ENCODE data around the gene GNAI1. TPM values are rescaled to one million over a fixed set of nuclear protein-coding genes. Genes with fewer than 3 reads are reported as not detected.

Gene GNAI1
- total RNA-seq, 1 donor from 2014 or later, result 35.5 TPM

DNA sequence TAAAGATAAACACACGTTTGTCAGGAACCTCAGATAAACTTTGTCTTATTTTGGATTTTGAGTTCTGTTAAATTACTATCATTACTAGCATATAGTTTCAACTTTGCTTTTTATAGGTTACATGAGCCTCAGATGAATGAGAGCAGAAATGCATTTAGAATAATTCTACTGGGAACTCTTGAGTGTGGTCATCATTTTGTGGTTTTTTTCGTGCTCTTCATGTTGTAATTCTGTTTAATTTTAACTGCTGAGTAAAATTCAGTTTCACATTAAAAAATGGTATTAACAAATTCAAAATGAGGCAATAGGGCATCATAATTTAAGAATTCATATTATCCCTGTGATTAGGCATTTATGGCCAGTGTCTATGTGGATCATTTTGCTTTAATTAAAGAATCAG is 72.9 kb downstream of the GNAI1 start:
- H4K20me1 ChIP-seq (ENCODE audit: insufficient read depth, low read length), result no peaks in the 10 kb centered on the region
- no peaks in the 10 kb centered on the region for H3K9me3 ChIP-seq (ENCODE audit: insufficient read depth, low read depth, low read length)
- H3K27me3 Mint-ChIP-seq (ENCODE audit: low read depth, unreplicated experiment), result no peaks in the 10 kb centered on the region
- H3K4me3 Mint-ChIP-seq (ENCODE audit: unreplicated experiment), result no peak overlapping the region
- no peak overlapping the region for H3K4me3 ChIP-seq (ENCODE audit: insufficient read depth, low read depth, low read length)
- no peak overlapping the region for H3K27ac ChIP-seq (ENCODE audit: low read depth, low read length)
- H3K4me2 ChIP-seq (ENCODE audit: low read length), result no peak overlapping the region
- no peaks in the 10 kb centered on the region for H3K79me2 ChIP-seq (ENCODE audit: insufficient read depth, low read length)
- no peak overlapping the region for H3K27ac Mint-ChIP-seq (ENCODE audit: unreplicated experiment)
- H3K9me3 Mint-ChIP-seq (ENCODE audit: unreplicated experiment), result no peaks in the 10 kb centered on the region
- FAIRE-seq (no peak), DNase-seq (ENCODE audit: low read depth) (no peak)
- peaks cover 7% of the 10 kb centered on the region for H3K36me3 ChIP-seq (ENCODE audit: insufficient read depth, low read length)
- no peak overlapping the region for H2AFZ ChIP-seq (ENCODE audit: low read depth, low read length)
- H3K36me3 Mint-ChIP-seq (ENCODE audit: low read depth, unreplicated experiment), result peaks cover 6% of the 10 kb centered on the region
- TF ChIP-seq EZH2 (IDR thresholded peaks at IDR 0.05; ENCODE audit: insufficient read depth, low read length), result no peak
- TF ChIP-seq, protein P1, sequence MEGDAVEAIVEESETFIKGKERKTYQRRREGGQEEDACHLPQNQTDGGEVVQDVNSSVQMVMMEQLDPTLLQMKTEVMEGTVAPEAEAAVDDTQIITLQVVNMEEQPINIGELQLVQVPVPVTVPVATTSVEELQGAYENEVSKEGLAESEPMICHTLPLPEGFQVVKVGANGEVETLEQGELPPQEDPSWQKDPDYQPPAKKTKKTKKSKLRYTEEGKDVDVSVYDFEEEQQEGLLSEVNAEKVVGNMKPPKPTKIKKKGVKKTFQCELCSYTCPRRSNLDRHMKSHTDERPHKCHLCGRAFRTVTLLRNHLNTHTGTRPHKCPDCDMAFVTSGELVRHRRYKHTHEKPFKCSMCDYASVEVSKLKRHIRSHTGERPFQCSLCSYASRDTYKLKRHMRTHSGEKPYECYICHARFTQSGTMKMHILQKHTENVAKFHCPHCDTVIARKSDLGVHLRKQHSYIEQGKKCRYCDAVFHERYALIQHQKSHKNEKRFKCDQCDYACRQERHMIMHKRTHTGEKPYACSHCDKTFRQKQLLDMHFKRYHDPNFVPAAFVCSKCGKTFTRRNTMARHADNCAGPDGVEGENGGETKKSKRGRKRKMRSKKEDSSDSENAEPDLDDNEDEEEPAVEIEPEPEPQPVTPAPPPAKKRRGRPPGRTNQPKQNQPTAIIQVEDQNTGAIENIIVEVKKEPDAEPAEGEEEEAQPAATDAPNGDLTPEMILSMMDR (IDR thresholded peaks at IDR 0.05; ENCODE audit: insufficient read depth, low read depth, low read length), result no peak
- no peaks in the 10 kb centered on the region for H3K4me1 Mint-ChIP-seq (ENCODE audit: low read depth, unreplicated experiment)
- no peaks in the 10 kb centered on the region for H3K4me1 ChIP-seq (ENCODE audit: insufficient read depth, low read length)
- H3K27me3 ChIP-seq (ENCODE audit: insufficient read depth, low read length), result no peaks in the 10 kb centered on the region
- H3K9ac ChIP-seq (ENCODE audit: low read length), result no peak overlapping the region

DNA sequence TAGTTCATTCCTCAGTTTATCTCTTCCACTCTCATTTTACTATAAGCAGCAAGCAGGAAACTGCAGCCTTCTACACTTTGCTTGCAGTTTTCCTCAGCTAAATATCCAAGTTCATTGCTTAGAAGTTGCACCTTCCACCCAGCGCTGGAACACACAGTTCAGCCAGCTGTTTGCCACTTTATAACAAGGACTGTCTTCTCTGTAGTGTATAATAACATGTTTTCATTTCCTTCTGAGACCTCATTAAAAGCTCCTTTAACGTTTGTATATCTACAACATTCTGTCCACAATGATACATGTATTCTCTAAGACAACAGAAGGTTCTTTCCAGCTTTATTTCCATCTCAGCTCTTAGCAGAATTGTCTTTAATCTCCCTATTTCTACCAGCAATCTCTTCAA is 74.1 kb downstream of the GNAI1 start:
- H3K9me3 Mint-ChIP-seq (ENCODE audit: unreplicated experiment), result no peaks in the 10 kb centered on the region
- no peak overlapping the region for H3K4me3 ChIP-seq (ENCODE audit: insufficient read depth, low read depth, low read length)
- H3K4me1 Mint-ChIP-seq (ENCODE audit: low read depth, unreplicated experiment), result no peaks in the 10 kb centered on the region
- H3K27me3 Mint-ChIP-seq (ENCODE audit: low read depth, unreplicated experiment), result no peaks in the 10 kb centered on the region
- FAIRE-seq (no peak), DNase-seq (ENCODE audit: low read depth) (no peak)
- no peaks in the 10 kb centered on the region for H3K4me1 ChIP-seq (ENCODE audit: insufficient read depth, low read length)
- H3K79me2 ChIP-seq (ENCODE audit: insufficient read depth, low read length), result no peaks in the 10 kb centered on the region
- no peak overlapping the region for H2AFZ ChIP-seq (ENCODE audit: low read depth, low read length)
- H3K4me2 ChIP-seq (ENCODE audit: low read length), result no peak overlapping the region
- H3K9me3 ChIP-seq (ENCODE audit: insufficient read depth, low read depth, low read length), result no peaks in the 10 kb centered on the region
- H3K4me3 Mint-ChIP-seq (ENCODE audit: unreplicated experiment), result no peak overlapping the region
- H3K36me3 ChIP-seq (ENCODE audit: insufficient read depth, low read length), result peaks cover 11% of the 10 kb centered on the region
- no peaks in the 10 kb centered on the region for H3K27me3 ChIP-seq (ENCODE audit: insufficient read depth, low read length)
- H4K20me1 ChIP-seq (ENCODE audit: insufficient read depth, low read length), result no peaks in the 10 kb centered on the region
- peaks cover 6% of the 10 kb centered on the region for H3K36me3 Mint-ChIP-seq (ENCODE audit: low read depth, unreplicated experiment)
- H3K27ac Mint-ChIP-seq (ENCODE audit: unreplicated experiment), result no peak overlapping the region
- no peak for TF ChIP-seq EZH2 (IDR thresholded peaks at IDR 0.05; ENCODE audit: insufficient read depth, low read length)
- TF ChIP-seq, protein P1 (IDR thresholded peaks at IDR 0.05; ENCODE audit: insufficient read depth, low read depth, low read length), result no peak
- H3K9ac ChIP-seq (ENCODE audit: low read length), result no peak overlapping the region
- H3K27ac ChIP-seq (ENCODE audit: low read depth, low read length), result no peak overlapping the region

DNA sequence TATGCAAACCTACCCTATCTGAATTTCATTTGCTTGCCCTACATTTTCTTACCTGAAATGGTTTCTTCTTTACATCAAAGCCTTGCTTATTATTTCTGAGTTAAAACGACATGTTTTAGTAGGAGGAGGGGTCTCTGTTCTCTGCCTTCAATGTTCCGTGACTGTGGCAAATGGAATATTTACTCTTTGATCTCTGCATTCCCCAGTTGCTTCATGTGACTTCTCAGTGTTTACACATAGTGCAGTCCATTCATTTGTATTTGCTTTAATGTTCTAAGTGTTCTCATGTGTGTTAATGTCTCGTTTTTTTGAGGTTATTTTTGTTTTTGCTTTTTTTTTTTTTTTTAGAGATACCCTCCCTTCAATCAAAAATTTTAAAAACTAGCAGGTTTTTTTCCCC is 75.8 kb downstream of the GNAI1 start:
- H3K27me3 ChIP-seq (ENCODE audit: insufficient read depth, low read length), result no peaks in the 10 kb centered on the region
- no peaks in the 10 kb centered on the region for H3K79me2 ChIP-seq (ENCODE audit: insufficient read depth, low read length)
- no peak overlapping the region for H3K4me3 ChIP-seq (ENCODE audit: insufficient read depth, low read depth, low read length)
- no peak overlapping the region for H3K4me2 ChIP-seq (ENCODE audit: low read length)
- no peaks in the 10 kb centered on the region for H4K20me1 ChIP-seq (ENCODE audit: insufficient read depth, low read length)
- Mint-ChIP-seq H3K9me3 (ENCODE audit: unreplicated experiment) (no peaks in the 10 kb centered on the region), H3K27me3 (ENCODE audit: low read depth, unreplicated experiment) (no peaks in the 10 kb centered on the region), H3K27ac (ENCODE audit: unreplicated experiment) (no peak overlapping the region), H3K4me3 (ENCODE audit: unreplicated experiment) (no peak overlapping the region), H3K36me3 (ENCODE audit: low read depth, unreplicated experiment) (peaks cover 8% of the 10 kb centered on the region), H3K4me1 (ENCODE audit: low read depth, unreplicated experiment) (no peaks in the 10 kb centered on the region)
- FAIRE-seq (no peak), DNase-seq (ENCODE audit: low read depth) (no peak)
- H3K27ac ChIP-seq (ENCODE audit: low read depth, low read length), result no peak overlapping the region
- H3K36me3 ChIP-seq (ENCODE audit: insufficient read depth, low read length), result peaks cover 11% of the 10 kb centered on the region
- TF ChIP-seq, protein P1 (IDR thresholded peaks at IDR 0.05; ENCODE audit: insufficient read depth, low read depth, low read length), result no peak
- TF ChIP-seq EZH2 (IDR thresholded peaks at IDR 0.05; ENCODE audit: insufficient read depth, low read length), result no peak
- H3K9ac ChIP-seq (ENCODE audit: low read length), result no peak overlapping the region
- no peaks in the 10 kb centered on the region for H3K4me1 ChIP-seq (ENCODE audit: insufficient read depth, low read length)
- H2AFZ ChIP-seq (ENCODE audit: low read depth, low read length), result no peak overlapping the region
- H3K9me3 ChIP-seq (ENCODE audit: insufficient read depth, low read depth, low read length), result no peaks in the 10 kb centered on the region

Measured in astrocyte (in vitro differentiated cells and primary cell).